22Rv1 (cell line): ENCODE data around the gene SANBR.
A peak's percentile ranks its signal among the peaks of the same experiment; 100 is the strongest.

ENCODE experiments used
- H3K27ac ChIP-seq: fragments of 450-650 bp; 2 replicates; pipeline ENCODE4 v1.5.1; 2017
- ZFX ChIP-seq: fragments of 450-650 bp; IDR thresholded peaks from 2 replicates; pipeline ENCODE4 v1.6.1; 2017; ENCODE audit warnings: antibody characterized with exemption, borderline replicate concordance
- TF ChIP-seq, protein P1 (sequence below): fragments of 450-650 bp; IDR thresholded peaks from 2 replicates; pipeline ENCODE4 v1.5.1; 2017; ENCODE audit warnings: mild to moderate bottlenecking

The SANBR gene

DNA sequence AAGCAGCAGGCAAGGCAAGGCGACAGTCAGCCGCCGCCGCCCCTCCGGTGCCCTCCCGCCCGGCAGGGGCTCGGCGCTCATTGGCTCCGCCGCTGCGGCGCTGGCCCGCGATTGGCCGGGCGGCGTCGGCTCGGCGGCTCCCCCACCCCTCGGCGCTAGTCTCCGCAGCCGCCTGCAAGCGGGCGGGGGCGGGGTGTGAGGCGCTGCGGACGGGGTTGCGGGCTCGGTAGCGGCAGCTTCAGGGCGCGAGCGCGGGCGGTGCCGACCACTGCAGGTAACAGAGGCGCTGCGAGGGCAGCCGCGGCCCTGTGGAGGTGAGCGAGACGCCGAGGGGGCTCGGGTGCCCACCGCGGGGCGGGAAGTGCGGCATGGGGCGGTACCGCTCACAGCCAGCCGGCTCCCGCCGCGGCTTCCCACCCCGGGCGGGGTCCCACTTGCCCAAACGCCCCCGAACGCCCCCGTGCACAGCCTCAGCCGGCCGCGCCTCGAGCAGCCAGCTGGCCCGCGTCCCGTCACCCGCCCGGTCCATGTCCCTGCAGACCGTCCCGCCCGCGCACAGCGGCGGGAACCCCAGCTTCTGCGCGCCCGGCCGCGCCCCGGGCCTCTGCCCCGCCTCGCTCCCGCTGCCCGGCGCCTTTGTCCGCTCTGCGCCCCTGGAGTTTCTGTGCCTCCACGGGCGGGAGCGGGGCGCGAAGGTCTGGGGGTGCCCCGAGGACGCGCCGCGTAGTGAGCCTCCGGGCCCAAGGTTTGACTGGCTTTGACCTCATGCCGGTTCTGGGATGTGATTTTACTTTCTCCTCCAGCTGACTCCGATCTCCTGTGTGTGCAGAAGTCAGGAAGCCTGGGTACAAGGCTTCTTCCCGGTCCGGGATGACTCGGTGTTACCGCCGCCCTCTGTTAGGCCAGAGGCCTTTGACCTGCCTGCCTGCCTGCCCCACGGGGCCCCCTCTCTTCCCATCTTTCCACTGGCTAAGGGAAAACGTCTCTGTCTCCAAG is at the start of gene SANBR:
Gene SANBR, plus strand, starts transcription at position 158 of the 996 bp plus-strand sequence. CDS start 4,480 bp downstream, outside the sequence.
- H3K27ac ChIP-seq = peak within 1 kb of the TSS; percentile 73
- TF ChIP-seq, protein P1, sequence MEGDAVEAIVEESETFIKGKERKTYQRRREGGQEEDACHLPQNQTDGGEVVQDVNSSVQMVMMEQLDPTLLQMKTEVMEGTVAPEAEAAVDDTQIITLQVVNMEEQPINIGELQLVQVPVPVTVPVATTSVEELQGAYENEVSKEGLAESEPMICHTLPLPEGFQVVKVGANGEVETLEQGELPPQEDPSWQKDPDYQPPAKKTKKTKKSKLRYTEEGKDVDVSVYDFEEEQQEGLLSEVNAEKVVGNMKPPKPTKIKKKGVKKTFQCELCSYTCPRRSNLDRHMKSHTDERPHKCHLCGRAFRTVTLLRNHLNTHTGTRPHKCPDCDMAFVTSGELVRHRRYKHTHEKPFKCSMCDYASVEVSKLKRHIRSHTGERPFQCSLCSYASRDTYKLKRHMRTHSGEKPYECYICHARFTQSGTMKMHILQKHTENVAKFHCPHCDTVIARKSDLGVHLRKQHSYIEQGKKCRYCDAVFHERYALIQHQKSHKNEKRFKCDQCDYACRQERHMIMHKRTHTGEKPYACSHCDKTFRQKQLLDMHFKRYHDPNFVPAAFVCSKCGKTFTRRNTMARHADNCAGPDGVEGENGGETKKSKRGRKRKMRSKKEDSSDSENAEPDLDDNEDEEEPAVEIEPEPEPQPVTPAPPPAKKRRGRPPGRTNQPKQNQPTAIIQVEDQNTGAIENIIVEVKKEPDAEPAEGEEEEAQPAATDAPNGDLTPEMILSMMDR = no peak
- TF ChIP-seq ZFX = no peak

DNA sequence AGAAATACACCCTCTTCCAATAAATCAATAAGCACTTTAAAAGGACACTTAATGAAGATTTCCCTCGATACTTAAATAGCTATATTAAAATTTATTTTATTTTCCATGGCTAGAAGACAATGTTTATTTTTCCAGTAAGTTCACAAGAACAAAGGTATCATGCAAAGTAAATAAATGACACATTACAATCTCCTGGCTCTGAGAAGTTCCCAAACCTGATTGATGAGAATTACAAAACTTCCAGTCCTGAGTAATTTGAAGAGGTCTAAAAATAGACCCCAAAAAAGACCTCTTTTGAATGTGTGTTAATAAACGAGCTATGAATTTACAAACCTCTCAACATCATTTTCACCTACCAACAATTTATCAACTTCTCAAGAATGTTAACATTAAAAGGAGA is 49.7 kb upstream of the SANBR start:
- H3K27ac ChIP-seq = peak overlapping the region; percentile 99

DNA sequence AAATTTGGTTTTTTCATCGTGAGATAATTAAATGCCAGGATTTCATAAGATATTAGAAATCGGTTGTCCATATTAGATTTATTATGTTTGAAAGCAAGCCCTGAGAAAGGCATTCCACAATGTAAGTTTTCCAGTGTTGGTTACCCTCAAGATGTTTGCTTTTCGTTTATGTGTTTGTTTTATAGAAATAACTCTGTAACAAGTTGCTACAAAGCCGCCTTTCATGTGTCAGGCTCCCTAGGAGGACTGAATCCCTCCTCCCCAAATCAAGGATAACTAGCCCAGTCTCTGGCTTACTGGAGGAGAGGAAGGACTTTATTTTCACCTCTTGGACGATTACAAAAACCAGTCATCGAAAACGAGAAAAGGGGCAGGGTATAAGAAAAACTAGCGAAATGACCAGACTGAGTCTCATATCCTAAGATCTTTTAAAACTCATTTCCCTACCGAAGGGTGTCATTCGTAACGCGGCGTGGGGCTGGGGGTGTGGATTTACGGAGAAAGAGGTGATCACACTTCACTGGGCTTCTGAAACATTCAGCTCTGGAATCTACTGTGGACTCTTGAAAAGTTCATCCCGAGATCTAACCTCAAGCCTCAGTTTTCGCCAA is 49.2 kb upstream of the SANBR start:
- TF ChIP-seq, protein P1 = no peak
- TF ChIP-seq ZFX = no peak
- H3K27ac ChIP-seq = peak overlapping the region; percentile 99

More for the DNA sequence above, 49.7 kb upstream of the SANBR start:
- TF ChIP-seq, protein P1 = no peak
- no peak for TF ChIP-seq ZFX

DNA sequence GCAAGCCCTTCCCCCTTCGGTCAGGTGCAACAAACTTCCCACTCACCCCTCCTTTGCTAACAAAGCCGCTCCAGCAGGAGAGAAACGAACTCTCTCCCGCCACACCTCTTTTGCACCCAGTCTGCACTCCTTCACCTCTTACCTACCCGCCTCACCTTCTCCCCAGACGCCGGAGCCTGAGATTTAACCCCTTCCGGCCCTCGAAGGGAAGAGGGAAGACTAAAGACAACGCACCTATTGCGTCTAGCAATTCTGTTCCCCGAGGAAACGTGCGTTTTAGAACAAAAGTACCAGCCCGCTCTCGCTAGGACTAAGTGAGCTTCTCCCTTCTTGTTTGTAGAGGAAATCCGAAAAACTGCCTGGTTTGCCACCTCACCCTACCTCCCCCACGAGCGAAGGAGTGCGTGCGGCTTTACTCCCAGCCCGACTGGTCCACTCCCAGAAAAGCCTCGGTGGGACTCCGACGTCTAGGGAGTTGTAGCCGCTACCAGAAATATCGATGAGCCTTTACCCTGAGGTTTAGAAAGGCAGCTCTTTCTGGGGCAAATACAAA is 48.6 kb upstream of the SANBR start:
- peak overlapping the region; percentile 99 for H3K27ac ChIP-seq
- TF ChIP-seq, protein P1 = no peak
- no peak for TF ChIP-seq ZFX

DNA sequence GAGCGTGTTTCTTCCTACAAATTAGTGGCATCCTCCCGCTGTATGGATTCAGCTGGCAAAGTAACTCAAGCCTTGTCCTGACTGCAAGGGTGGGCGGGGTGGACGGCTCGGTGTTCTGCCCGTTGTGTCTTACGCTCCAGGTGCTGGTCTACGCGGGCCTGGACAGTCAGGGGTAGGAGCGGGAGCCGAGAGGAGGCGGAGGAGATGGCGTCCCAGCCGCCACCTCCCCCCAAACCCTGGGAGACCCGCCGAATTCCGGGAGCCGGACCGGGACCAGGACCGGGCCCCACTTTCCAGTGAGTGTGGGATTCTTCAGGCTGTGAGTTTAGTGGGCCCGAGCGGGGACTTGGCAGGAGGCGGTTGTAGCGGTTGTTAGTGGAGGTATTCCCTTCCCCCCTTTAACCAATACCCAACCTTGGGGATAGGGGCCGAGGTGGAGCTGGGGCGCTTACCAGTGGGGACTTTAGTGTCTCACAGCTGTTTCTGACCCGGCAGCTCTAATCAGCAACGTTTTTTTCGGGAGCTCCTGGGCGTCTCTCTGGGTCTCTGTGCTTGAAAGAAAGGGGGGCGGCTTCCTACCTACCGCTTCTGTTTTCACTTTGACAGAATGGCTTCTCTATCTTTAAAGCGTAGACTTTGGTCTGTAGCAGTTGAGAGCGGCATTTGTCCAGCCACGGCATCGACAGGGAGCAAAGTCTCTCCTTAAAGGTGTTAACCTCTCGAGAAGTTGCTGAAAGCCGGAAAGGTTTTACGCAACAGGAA is 47.9 kb upstream of the SANBR start, which contains the start of the genes PEX13 and PUS10:
Gene PEX13, plus strand, starts transcription at position 165 of the 762 bp plus-strand sequence. Its CDS starts 40 bp downstream, at position 205.
Gene PUS10, minus strand, starts transcription at position 700 of the 762 bp plus-strand sequence. CDS start 6,365 bp downstream, outside the sequence.
- TF ChIP-seq ZFX = no peak
- TF ChIP-seq, protein P1 = no peak
- H3K27ac ChIP-seq = peak within 1 kb of the TSS; percentile 99

DNA sequence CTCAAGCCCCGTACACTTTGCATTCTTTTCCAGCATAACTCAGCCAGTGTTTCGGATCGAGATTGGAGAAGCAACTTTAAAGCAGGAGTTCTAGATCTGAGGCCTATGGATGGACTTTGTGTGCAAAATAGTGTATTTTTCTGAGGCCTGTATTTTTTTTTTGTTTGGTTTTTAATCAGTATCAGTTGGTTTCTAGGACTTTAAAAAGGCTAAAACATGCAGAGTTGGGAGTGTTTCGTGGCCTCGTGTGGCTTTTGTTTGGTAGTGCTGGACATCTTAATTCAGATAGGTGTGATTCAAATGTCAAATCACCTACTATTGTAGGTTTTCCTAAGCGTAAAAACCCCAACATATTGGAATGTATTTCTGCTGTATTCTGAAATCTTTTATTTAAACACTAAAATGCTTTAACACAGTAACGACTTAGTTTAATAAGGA is 47.3 kb upstream of the SANBR start:
- peak overlapping the region; percentile 99 for H3K27ac ChIP-seq
- TF ChIP-seq, protein P1 = no peak
- TF ChIP-seq ZFX = no peak
